Karpas-422 (cell line): Measurements from ENCODE around the gene UTP15. TPM values are rescaled to one million over a fixed set of nuclear protein-coding genes. Genes with fewer than 3 reads are reported as not detected.

ENCODE experiments used
- DNase-seq: peaks from one replicate; pipeline ENCODE4 v3.0.0-alpha.2; 2015
- H2AFZ ChIP-seq: fragments of 200-600 bp; sonication (generic); 2 replicates; pipeline ENCODE4 v1.6.1; 2014; ENCODE audit warnings: antibody characterized with exemption, low read length, mixed read lengths
- H3K27ac ChIP-seq: fragments of 200-600 bp; sonication (generic); 2 replicates; pipeline ENCODE4 v1.5.1; 2014; ENCODE audit warnings: mild to moderate bottlenecking, low read length, moderate library complexity
- H3K27me3 ChIP-seq: fragments of 200-600 bp; sonication (generic); 2 replicates; pipeline ENCODE4 v1.6.1; 2014; ENCODE audit warnings: low read length, mixed read lengths
- H3K36me3 ChIP-seq: fragments of 200-600 bp; sonication (generic); 2 replicates; pipeline ENCODE4 v1.6.1; 2014; ENCODE audit warnings: low read length, mixed read lengths; ENCODE audit not compliant: insufficient read depth
- H3K4me1 ChIP-seq: fragments of 200-600 bp; sonication (generic); 2 replicates; pipeline ENCODE4 v1.6.1; 2014; ENCODE audit warnings: mild to moderate bottlenecking, low read length, mixed read lengths
- H3K4me2 ChIP-seq: fragments of 200-600 bp; sonication (generic); 2 replicates; pipeline ENCODE4 v1.6.1; 2014; ENCODE audit warnings: low read length, low read depth, mild to moderate bottlenecking; ENCODE audit not compliant: poor library complexity, severe bottlenecking
- H3K4me3 ChIP-seq: fragments of 200-600 bp; sonication (generic); 2 replicates; pipeline ENCODE4 v1.5.1; 2014; ENCODE audit warnings: mild to moderate bottlenecking, antibody characterized with exemption, low read length, mixed read lengths
- H3K79me2 ChIP-seq: fragments of 200-600 bp; sonication (generic); 2 replicates; pipeline ENCODE4 v1.6.1; 2014; ENCODE audit warnings: mild to moderate bottlenecking, low read length, mixed read lengths
- H3K9ac ChIP-seq: fragments of 200-600 bp; sonication (generic); 2 replicates; pipeline ENCODE4 v1.6.0; 2014; ENCODE audit warnings: low read length
- H3K9me2 ChIP-seq: fragments of 200-600 bp; sonication (generic), shearing (Covaris generic); replicated peaks from 2 replicates; pipeline ENCODE4 v1.6.0; 2014; ENCODE audit warnings: mild to moderate bottlenecking, low read length, moderate library complexity; ENCODE audit not compliant: insufficient read depth
- H3K9me3 ChIP-seq: fragments of 300-700, 200-600 bp; sonication (generic); 2 replicates; pipeline ENCODE4 v1.6.1; 2014; ENCODE audit warnings: low read length, mixed read lengths
- H4K20me1 ChIP-seq: fragments of 200-600 bp; sonication (generic); 2 replicates; pipeline ENCODE4 v1.6.1; 2014; ENCODE audit warnings: mild to moderate bottlenecking, antibody characterized with exemption, low read length, low read depth; ENCODE audit not compliant: insufficient read depth
- total RNA-seq: library from RNA; depleted of rRNA; stranded (reverse); fragments of >200 nt; shearing (Covaris generic); gene quantifications from 2 replicates; pipeline ENCODE4 v1.2.3, GENCODE V29; 2014; ENCODE audit warnings: low replicate concordance

Gene UTP15
- total RNA-seq, 1 experiment from 2014 or later = 42.9 TPM

- DNase-seq = no peak
- no peak overlapping the region for H3K27ac ChIP-seq
These were observed 40.7 kb downstream of the UTP15 start for GRCh38 chr5:73606206-73606753.

DNA sequence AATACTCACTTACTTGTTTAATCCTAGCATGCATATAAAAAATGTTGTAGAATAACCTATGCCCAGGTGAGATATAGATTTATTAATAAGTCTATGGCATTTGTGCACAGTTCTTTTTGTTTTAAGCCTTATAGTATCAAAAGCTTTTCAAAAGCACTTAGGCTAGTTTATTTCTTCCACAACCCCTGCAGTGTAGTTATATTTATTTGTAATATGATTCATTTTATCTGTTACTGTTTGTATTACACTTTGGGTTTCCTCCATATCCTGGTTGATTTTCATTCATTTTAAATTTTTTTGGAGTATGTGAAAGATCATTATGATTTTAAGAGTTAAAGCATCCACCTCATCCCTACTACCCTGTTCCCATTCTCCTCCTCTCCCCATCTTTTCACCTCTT is 41.7 kb downstream of the UTP15 start:
- H3K4me2 ChIP-seq = no peak overlapping the region
- no peak overlapping the region for H3K9ac ChIP-seq
- H4K20me1 ChIP-seq = no peaks in the 10 kb centered on the region
- no peak overlapping the region for H3K27ac ChIP-seq
- no peak overlapping the region for H2AFZ ChIP-seq
- no peaks in the 10 kb centered on the region for H3K27me3 ChIP-seq
- no peaks in the 10 kb centered on the region for H3K9me2 ChIP-seq
- DNase-seq = no peak
- no peak overlapping the region for H3K4me3 ChIP-seq
- H3K36me3 ChIP-seq = no peaks in the 10 kb centered on the region
- H3K79me2 ChIP-seq = no peaks in the 10 kb centered on the region
- H3K4me1 ChIP-seq = no peaks in the 10 kb centered on the region
- no peaks in the 10 kb centered on the region for H3K9me3 ChIP-seq

More at GRCh38 chr5:73606206-73606753, 40.7 kb downstream of the UTP15 start:
- H4K20me1 ChIP-seq = no peaks in the 10 kb centered on the region
- no peak overlapping the region for H3K4me2 ChIP-seq
- no peaks in the 10 kb centered on the region for H3K27me3 ChIP-seq
- no peak overlapping the region for H3K9ac ChIP-seq
- no peak overlapping the region for H2AFZ ChIP-seq
- H3K4me3 ChIP-seq = no peak overlapping the region
- H3K9me2 ChIP-seq = no peaks in the 10 kb centered on the region
- no peaks in the 10 kb centered on the region for H3K79me2 ChIP-seq
- H3K36me3 ChIP-seq = no peaks in the 10 kb centered on the region
- no peaks in the 10 kb centered on the region for H3K9me3 ChIP-seq
- no peaks in the 10 kb centered on the region for H3K4me1 ChIP-seq

- Histone ChIP-seq H3K4me3 (no peak overlapping the region), H3K9me2 (no peaks in the 10 kb centered on the region), H3K9ac (no peak overlapping the region), H3K9me3 (no peaks in the 10 kb centered on the region), H3K4me1 (no peaks in the 10 kb centered on the region), H3K27ac (no peak overlapping the region), H3K36me3 (no peaks in the 10 kb centered on the region), H4K20me1 (no peaks in the 10 kb centered on the region), H2AFZ (no peak overlapping the region), H3K79me2 (no peaks in the 10 kb centered on the region), H3K4me2 (no peak overlapping the region), H3K27me3 (no peaks in the 10 kb centered on the region)
- no peak for DNase-seq
These were observed 47.3 kb downstream of the UTP15 start for GRCh38 chr5:73612799-73613198.

- Histone ChIP-seq H3K27me3 (no peaks in the 10 kb centered on the region), H3K79me2 (no peaks in the 10 kb centered on the region), H3K9me3 (no peaks in the 10 kb centered on the region), H3K27ac (no peak overlapping the region), H2AFZ (no peak overlapping the region), H4K20me1 (no peaks in the 10 kb centered on the region), H3K4me3 (no peak overlapping the region), H3K36me3 (no peaks in the 10 kb centered on the region), H3K9me2 (no peaks in the 10 kb centered on the region), H3K4me1 (no peaks in the 10 kb centered on the region), H3K9ac (no peak overlapping the region), H3K4me2 (no peak overlapping the region)
- no peak for DNase-seq
These were observed 49.5 kb downstream of the UTP15 start for GRCh38 chr5:73615085-73615484.

GRCh38 chr5:73615947-73616346 is 50.4 kb downstream of the UTP15 start:
- Histone ChIP-seq H4K20me1 (no peaks in the 10 kb centered on the region), H3K36me3 (no peaks in the 10 kb centered on the region), H2AFZ (no peak overlapping the region), H3K27ac (no peak overlapping the region), H3K4me1 (no peaks in the 10 kb centered on the region), H3K79me2 (no peaks in the 10 kb centered on the region), H3K4me3 (no peak overlapping the region), H3K9ac (no peak overlapping the region), H3K27me3 (no peaks in the 10 kb centered on the region), H3K9me2 (no peaks in the 10 kb centered on the region), H3K9me3 (no peaks in the 10 kb centered on the region), H3K4me2 (no peak overlapping the region)
- no peak for DNase-seq

- Histone ChIP-seq H3K27ac (no peak overlapping the region), H4K20me1 (no peaks in the 10 kb centered on the region), H3K36me3 (no peaks in the 10 kb centered on the region), H3K4me1 (no peaks in the 10 kb centered on the region), H3K27me3 (no peaks in the 10 kb centered on the region), H3K9ac (no peak overlapping the region), H3K4me2 (no peak overlapping the region), H3K4me3 (no peak overlapping the region), H2AFZ (no peak overlapping the region), H3K9me3 (no peaks in the 10 kb centered on the region), H3K79me2 (no peaks in the 10 kb centered on the region), H3K9me2 (no peaks in the 10 kb centered on the region)
- DNase-seq = no peak
These were observed 52.2 kb downstream of the UTP15 start for GRCh38 chr5:73617510-73618279.

DNA sequence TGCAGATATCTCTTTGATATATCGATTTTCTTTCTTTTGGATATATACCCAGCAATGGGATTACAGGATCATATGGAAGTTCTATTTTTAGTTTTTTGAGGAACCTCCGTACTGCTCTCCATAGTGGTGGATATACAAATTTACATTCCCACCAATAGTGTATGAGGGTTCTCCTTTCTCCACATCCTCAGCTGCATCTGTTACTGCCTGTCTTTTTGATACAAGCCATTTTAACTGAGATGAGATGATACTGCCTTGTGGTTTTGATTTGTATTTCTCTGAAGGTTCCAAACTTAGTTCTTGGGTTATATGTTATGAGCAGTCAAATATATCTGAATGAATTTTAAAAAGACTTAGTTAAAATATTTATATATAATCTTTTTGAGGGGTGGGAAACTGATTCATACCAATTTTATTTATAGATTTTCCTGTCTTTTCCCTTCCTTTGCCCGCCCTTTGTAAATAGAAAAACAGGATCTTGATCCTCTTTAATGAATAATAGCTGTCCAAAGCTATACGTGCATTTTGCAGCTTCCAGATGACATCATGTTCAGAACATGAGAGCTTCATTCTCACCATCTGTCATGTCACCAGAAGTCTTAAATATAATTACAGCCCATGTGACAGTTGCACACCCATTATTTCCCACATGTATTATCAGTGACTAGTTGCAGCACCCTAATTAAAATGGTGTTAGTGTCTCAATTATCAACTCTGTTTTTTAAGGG is 54.2 kb downstream of the UTP15 start:
- Histone ChIP-seq H3K79me2 (no peaks in the 10 kb centered on the region), H3K27ac (no peak overlapping the region), H3K9me3 (no peaks in the 10 kb centered on the region), H2AFZ (no peak overlapping the region), H3K4me3 (no peak overlapping the region), H4K20me1 (no peaks in the 10 kb centered on the region), H3K9ac (no peak overlapping the region), H3K27me3 (no peaks in the 10 kb centered on the region), H3K36me3 (no peaks in the 10 kb centered on the region), H3K9me2 (no peaks in the 10 kb centered on the region), H3K4me1 (no peaks in the 10 kb centered on the region), H3K4me2 (no peak overlapping the region)
- no peak for DNase-seq

DNA sequence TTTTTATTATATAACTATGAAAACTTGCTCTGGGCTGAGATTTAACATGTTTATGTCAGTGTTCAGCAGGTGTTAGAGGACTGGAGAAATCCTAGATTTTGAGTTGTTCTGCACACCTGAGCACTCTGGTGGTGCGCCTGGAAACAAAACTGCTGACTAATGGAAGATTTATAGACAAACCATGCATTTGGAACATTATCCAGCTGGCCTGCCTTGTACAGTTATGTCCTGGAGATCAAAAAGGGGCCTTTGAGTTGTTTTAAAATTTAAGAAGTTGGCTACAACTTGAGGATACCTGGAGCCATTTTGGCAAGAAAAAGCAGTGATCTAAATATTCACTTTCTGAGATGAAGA is 54.8 kb downstream of the UTP15 start:
- DNase-seq = no peak
- Histone ChIP-seq H4K20me1 (no peaks in the 10 kb centered on the region), H3K27ac (no peak overlapping the region), H3K36me3 (no peaks in the 10 kb centered on the region), H3K4me2 (no peak overlapping the region), H3K4me3 (no peak overlapping the region), H3K4me1 (no peaks in the 10 kb centered on the region), H3K9me3 (no peaks in the 10 kb centered on the region), H3K9ac (no peak overlapping the region), H2AFZ (no peak overlapping the region), H3K27me3 (no peaks in the 10 kb centered on the region), H3K9me2 (no peaks in the 10 kb centered on the region), H3K79me2 (no peaks in the 10 kb centered on the region)
